Measurements from ENCODE around the gene DMXL1. TPM values are rescaled to one million over a fixed set of nuclear protein-coding genes. Genes with fewer than 3 reads are reported as not detected.
"Not testable (repeated sequence)": the region's sequence is repeated elsewhere in the genome, so short reads cannot be mapped to it uniquely, and the experiment has no call there.

Gene DMXL1
- total RNA-seq, 1 donor from 2014 or later, result 51.4 TPM

DNA sequence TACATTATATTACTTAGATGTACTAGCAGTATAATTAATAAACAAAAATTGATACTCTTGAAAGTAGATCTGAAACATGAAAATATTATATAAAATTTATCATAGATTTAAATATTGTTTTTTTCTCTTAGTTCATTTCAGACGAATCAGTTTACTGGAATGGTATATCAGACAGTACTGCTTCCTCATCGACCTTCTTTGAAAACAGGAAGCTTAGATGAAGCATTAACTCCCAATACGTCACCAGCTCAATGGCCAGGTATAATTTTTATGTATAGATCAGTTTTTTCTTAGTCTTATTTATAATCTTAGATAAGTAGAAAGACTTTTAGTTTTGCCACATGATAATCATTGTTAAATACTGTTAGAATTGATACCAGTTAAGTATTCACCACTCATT lies 106.3 kb downstream of the DMXL1 start:
- intact Hi-C loops (cut with DNase I), result no loop called here
- Histone ChIP-seq H3K27ac (no peak overlapping the region), H3K36me3 (peaks cover 30% of the 10 kb centered on the region), H3K9me3 (no peaks in the 10 kb centered on the region), H3K27me3 (no peaks in the 10 kb centered on the region), H3K4me1 (no peaks in the 10 kb centered on the region), H3K4me3 (no peak overlapping the region)
- DNase-seq (no peak), ATAC-seq (no peak)
- TF ChIP-seq, protein P1, sequence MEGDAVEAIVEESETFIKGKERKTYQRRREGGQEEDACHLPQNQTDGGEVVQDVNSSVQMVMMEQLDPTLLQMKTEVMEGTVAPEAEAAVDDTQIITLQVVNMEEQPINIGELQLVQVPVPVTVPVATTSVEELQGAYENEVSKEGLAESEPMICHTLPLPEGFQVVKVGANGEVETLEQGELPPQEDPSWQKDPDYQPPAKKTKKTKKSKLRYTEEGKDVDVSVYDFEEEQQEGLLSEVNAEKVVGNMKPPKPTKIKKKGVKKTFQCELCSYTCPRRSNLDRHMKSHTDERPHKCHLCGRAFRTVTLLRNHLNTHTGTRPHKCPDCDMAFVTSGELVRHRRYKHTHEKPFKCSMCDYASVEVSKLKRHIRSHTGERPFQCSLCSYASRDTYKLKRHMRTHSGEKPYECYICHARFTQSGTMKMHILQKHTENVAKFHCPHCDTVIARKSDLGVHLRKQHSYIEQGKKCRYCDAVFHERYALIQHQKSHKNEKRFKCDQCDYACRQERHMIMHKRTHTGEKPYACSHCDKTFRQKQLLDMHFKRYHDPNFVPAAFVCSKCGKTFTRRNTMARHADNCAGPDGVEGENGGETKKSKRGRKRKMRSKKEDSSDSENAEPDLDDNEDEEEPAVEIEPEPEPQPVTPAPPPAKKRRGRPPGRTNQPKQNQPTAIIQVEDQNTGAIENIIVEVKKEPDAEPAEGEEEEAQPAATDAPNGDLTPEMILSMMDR (IDR thresholded peaks at IDR 0.05), result no peak

DNA sequence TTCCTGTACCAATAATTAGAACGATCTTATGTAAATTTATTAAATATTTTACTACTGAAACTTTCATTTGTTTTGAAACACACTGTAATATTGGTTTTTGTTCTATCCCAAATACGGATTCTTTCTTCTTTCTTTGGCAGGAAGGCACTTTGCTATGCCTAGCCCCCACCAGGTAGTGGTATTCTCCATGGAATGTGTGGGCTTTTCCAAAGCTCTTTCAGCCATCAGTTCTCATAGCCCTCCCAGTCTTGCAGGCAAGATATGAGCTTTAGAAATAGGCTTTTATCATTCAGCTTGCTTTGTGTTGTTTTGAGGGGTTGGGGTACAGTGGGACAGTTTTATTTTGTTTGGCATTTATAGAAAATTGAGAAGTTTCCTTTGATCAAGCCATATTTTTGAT lies 107.5 kb downstream of the DMXL1 start:
- H3K9me3 ChIP-seq, result no peaks in the 10 kb centered on the region

GRCh38 chr5:119179857-119180641 lies 109.2 kb downstream of the DMXL1 start:
- Histone ChIP-seq H3K4me3 (no peak overlapping the region), H3K27me3 (no peaks in the 10 kb centered on the region), H3K27ac (no peak overlapping the region), H3K4me1 (no peaks in the 10 kb centered on the region), H3K36me3 (peaks cover 25% of the 10 kb centered on the region), H3K9me3 (no peaks in the 10 kb centered on the region)
- intact Hi-C loops (cut with DNase I), result no loop called here
- ATAC-seq, result no peak
- no peak for DNase-seq
- TF ChIP-seq, protein P1 (IDR thresholded peaks at IDR 0.05), result no peak

More for the DNA sequence above, 107.5 kb downstream of the DMXL1 start:
- H3K27ac ChIP-seq, result no peak overlapping the region
- ATAC-seq (no peak), DNase-seq (no peak)
- TF ChIP-seq, protein P1 (IDR thresholded peaks at IDR 0.05), result no peak
- intact Hi-C loops (cut with DNase I), result no loop called here
- H3K4me3 ChIP-seq, result no peak overlapping the region
- no peaks in the 10 kb centered on the region for H3K27me3 ChIP-seq
- H3K36me3 ChIP-seq, result peaks cover 26% of the 10 kb centered on the region
- H3K4me1 ChIP-seq, result no peaks in the 10 kb centered on the region

GRCh38 chr5:119185512-119185911 lies 114.6 kb downstream of the DMXL1 start:
- H3K27ac ChIP-seq; H3K4me1 ChIP-seq; H3K27me3 ChIP-seq; H3K4me3 ChIP-seq; DNase-seq; ATAC-seq; H3K36me3 ChIP-seq; intact Hi-C loops (cut with DNase I); H3K9me3 ChIP-seq: not testable (repeated sequence)

DNA sequence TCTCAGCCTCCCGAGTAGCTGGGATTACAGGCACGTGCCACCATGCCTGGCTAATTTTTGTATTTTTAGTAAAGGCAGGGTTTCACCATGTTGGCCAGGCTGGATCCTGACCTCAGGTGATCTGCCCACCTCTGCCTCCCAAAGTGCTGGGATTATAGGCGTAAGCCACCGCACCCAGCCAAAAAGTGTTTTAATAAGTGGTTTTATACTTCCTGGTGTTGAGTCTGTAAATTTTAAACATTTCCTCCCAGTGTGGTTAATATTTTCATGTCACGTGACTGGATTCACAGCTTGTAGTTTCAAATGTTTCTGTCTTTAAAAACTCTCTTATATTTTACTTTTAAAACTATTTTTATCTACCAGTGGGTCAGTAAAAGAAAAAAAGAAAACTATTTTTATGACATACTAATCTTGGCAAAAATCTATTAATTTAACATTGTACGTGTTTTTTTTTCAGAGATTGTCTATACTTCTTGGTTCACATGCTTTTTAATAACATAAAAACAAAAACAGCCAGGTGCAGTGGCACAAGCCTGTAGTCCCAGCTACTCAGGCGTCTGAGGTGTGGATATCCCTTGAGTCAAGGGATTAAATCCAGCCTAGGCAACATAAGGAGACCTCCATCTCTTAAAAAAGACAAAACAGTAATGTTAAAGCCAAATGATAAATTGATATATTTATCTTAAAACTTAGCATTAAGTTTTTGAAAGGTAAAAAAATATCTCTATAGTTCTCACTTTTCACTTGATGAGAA lies 117.1 kb downstream of the DMXL1 start:
- no peak for ATAC-seq
- intact Hi-C loops (cut with DNase I), result no loop called here
- H3K27ac ChIP-seq, result no peak overlapping the region

More for the DNA sequence above, 117.1 kb downstream of the DMXL1 start:
- DNase-seq, result no peak
- Histone ChIP-seq H3K36me3 (peaks cover 19% of the 10 kb centered on the region), H3K4me3 (no peak overlapping the region), H3K27me3 (no peaks in the 10 kb centered on the region), H3K9me3 (no peaks in the 10 kb centered on the region), H3K4me1 (no peaks in the 10 kb centered on the region)
- TF ChIP-seq, protein P1 (IDR thresholded peaks at IDR 0.05), result no peak

Measured in upper lobe of right lung (tissue), 1 donor.